Prostate gland (tissue), 2 donors: ENCODE results near the gene SMIM44. TPM values are rescaled to one million over a fixed set of nuclear protein-coding genes. Genes with fewer than 3 reads are reported as not detected.

Experiments
- DNase-seq: peaks from one replicate; pipeline ENCODE4 v3.0.0-alpha.2; 2019; ENCODE audit warnings: low spot score
- H3K27ac ChIP-seq, 2 donors: fragments of 200-600 bp; sonication (generic); 2 replicates each; pipeline ENCODE4 v1.5.1; 2017 to 2019
- H3K27me3 ChIP-seq: fragments of 200-600 bp; sonication (generic); replicated peaks from 2 replicates; pipeline ENCODE4 v1.5.1; 2019; ENCODE audit not compliant: insufficient read depth
- H3K36me3 ChIP-seq, 2 donors: fragments of 200-600 bp; sonication (generic); 1 replicate in 1 of 2; 2 replicates in 1 of 2; pipeline versions ENCODE4 v1.5.1 to v1.8.1; 2017 to 2019
- H3K4me1 ChIP-seq: fragments of 200-600 bp; sonication (generic); replicated peaks from 2 replicates; pipeline ENCODE4 v1.5.1; 2019
- H3K4me3 ChIP-seq, 2 donors: fragments of 200-600 bp; sonication (generic); 2 replicates each; pipeline ENCODE4 v1.5.1; 2017 to 2019
- H3K9me3 ChIP-seq: fragments of 200-600 bp; sonication (generic); 2 replicates; pipeline ENCODE4 v1.5.1; 2017
- POLR2A ChIP-seq: fragments of 450-650 bp; IDR thresholded peaks from one replicate; pipeline ENCODE4 v1.6.1; 2016; ENCODE audit warnings: antibody characterized with exemption, mild to moderate bottlenecking
- POLR2AphosphoS5 ChIP-seq: sonication (generic); formaldehyde crosslinking; IDR thresholded peaks from one replicate; pipeline ENCODE4 v1.6.1; 2017; ENCODE audit warnings: antibody characterized with exemption
- WGBS: methylation state at CpG from one replicate; pipeline ENCODE4 v1.1.5; 2018; 5-methylcytosine and 5-hydroxymethylcytosine counted together
- intact Hi-C: fragments of 100-400 bp; cut with DNase I; formaldehyde crosslinking; loops from one replicate; pipeline ENCODE4 v1.14.2; 2022
- total RNA-seq, 2 donors: library from RNA; depleted of rRNA; stranded (reverse); fragments of >200 nt; gene quantifications; one replicate each; pipeline ENCODE4 v1.1.0, GENCODE V29; 2016
- TF ChIP-seq, protein P1 (sequence below), 4 experiments: fragments of 200-600 bp in 2 of 4; fragments of 450-650 bp in 2 of 4; sonication (generic) in 2 of 4; IDR thresholded peaks; 1 replicate in 3 of 4; 2 replicates in 1 of 4; pipeline ENCODE4 v1.5.1; 2016 to 2019; ENCODE audit warnings: antibody characterized with exemption in 4 of 4, mild to moderate bottlenecking in 2 of 4, moderate library complexity in 2 of 4

SMIM44 gene
- total RNA-seq, 2 donors from 2014 or later = 1.7 TPM; not detected in 1

DNA sequence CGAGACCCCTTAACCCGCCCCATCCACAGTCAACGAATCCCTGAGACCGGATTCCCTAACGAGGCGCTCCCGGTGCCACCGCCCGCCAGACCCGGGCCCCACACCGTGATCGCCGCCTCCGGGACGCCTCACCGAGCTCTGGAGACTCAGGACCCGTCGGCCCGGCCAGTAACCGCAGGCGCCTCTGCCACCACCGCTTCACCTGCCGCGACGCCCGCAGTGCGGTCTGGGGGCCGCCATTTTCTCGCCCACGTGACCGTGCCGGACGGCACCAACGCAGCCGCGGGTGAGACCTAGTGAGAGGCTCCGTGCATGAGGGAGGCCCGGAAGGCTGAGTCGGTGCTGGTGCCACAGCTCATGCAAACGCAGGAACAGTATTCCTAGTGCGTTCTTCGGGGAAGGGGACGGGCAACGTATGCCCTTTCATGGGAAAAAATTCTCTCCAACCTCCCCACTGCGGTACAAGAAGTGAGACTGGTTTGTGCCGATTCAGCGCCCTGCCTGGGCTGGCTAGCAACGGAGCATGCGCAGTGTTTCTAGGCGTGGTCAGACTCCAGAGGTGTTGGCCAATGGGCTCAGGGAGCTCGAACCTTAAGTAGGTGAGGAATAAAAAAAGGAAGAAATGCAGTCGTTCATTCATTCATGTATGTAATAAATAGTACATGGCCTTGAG lies 17.3 kb upstream of the SMIM44 start, which contains the start of gene DOHH:
TSS of gene DOHH (minus strand) at position 246 of the 673 bp plus-strand sequence. CDS start 3,860 bp downstream, outside the sequence.
- under 1% methylated on average over 40 of the region's 52 CpGs for WGBS
- intact Hi-C loops = loop anchor here (10.0 kb wide), 1 partner anchor 74 kb away; the partner anchor contains the start of gene HMG20B
- peaks cover 0 to 4% of the 10 kb centered on the region in 2 donors for H3K36me3 ChIP-seq
- no peaks in the 10 kb centered on the region for H3K9me3 ChIP-seq
- peaks cover 5% of the 10 kb centered on the region for H3K4me1 ChIP-seq
- H3K27ac ChIP-seq = peak within 1 kb of the TSS; percentile 80 to 88
- peak; percentile 47 for TF ChIP-seq POLR2A
- TF ChIP-seq POLR2AphosphoS5 = peak; percentile 96
- TF ChIP-seq, protein P1, sequence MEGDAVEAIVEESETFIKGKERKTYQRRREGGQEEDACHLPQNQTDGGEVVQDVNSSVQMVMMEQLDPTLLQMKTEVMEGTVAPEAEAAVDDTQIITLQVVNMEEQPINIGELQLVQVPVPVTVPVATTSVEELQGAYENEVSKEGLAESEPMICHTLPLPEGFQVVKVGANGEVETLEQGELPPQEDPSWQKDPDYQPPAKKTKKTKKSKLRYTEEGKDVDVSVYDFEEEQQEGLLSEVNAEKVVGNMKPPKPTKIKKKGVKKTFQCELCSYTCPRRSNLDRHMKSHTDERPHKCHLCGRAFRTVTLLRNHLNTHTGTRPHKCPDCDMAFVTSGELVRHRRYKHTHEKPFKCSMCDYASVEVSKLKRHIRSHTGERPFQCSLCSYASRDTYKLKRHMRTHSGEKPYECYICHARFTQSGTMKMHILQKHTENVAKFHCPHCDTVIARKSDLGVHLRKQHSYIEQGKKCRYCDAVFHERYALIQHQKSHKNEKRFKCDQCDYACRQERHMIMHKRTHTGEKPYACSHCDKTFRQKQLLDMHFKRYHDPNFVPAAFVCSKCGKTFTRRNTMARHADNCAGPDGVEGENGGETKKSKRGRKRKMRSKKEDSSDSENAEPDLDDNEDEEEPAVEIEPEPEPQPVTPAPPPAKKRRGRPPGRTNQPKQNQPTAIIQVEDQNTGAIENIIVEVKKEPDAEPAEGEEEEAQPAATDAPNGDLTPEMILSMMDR (IDR thresholded peaks at IDR 0.05) = no peak
- DNase-seq = peak; percentile 92
- H3K27me3 ChIP-seq = no peaks in the 10 kb centered on the region
- H3K4me3 ChIP-seq = peak within 1 kb of the TSS; percentile 73 to 78

DNA sequence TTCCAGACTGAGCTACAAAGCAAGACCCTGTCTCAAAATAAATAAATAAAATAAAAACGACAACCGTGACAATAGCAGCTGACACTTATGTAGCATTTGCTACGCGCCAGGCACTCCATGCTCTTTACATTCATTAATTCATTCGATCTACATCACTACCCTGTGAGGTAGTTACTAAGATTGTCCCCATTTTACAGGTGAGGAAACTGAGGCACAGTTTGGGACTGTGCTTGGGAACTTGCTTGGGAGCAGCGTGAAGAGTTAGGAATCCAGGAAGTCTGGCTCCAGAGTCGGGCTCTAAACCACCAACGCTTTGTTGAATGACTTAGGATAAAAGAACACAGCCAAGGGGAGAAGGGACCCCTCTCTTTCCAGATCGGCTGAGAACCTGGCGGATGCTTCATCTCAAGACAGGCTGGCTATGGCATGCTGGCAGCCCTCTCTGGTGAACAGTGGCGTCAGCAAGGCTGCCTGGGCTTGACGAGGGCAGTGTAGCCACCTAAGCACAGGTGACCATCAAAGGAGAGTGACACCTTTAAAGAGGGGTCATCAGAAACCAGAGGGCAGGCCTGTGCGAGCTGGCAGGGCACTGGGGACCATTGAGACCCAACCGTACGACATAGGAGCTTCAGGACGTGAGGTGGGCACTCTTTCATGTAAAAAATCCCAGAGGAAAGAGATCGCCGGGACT lies 16.6 kb upstream of the SMIM44 start:
- Histone ChIP-seq H3K4me1 (peaks cover 5% of the 10 kb centered on the region), H3K9me3 (no peaks in the 10 kb centered on the region), H3K4me3 (peak overlapping the region; percentile 73 to 78), H3K27me3 (no peaks in the 10 kb centered on the region), H3K36me3 (peaks cover 0 to 4% of the 10 kb centered on the region in 2 donors), H3K27ac (peak overlapping the region; percentile 80 to 88)
- intact Hi-C loops = loop anchor here (10.0 kb wide), 1 partner anchor 75 kb away; the partner anchor contains the start of gene HMG20B
- WGBS = 18% methylated on average over 18 of the region's 18 CpGs
- no peak for DNase-seq
- TF ChIP-seq POLR2A = no peak
- TF ChIP-seq, protein P1 (IDR thresholded peaks at IDR 0.05) = no peak
- no peak for TF ChIP-seq POLR2AphosphoS5

DNA sequence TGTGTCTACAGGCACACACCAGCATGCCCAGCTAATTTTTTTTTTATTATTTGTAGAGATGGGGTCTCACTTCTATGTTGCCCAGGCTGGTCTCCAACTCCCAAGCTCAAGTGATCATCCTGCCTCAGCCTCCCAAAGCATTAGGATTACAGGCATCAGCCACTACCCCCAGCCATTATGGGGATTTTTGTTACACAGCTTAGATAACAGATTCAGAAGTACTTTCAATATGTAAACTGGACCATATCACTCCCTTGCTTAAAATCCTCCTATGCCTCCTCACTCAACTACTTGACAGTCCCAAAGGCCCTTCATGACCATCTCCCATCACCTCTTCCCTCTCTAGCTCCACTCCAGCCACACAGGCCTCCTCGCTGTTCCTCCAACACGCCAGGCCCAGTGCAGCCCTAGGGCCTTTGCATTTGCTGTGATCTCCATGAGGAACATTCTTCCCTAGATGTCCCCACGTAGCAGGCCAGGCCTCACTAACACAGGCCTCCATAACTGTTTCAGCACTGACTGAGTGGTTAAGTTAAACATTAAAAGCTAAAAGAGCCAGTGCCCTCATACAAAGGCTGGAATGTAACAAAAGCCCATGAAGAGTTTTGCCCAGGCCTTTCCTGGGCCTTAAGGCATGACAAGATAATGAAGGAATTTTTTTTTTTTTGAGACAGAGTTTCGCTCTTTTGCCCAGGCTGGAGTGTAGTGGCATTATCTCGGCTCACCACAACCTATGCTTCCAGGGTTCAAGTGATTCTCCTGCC lies 14.7 kb upstream of the SMIM44 start:
- Histone ChIP-seq H3K27me3 (no peaks in the 10 kb centered on the region), H3K27ac (no peak overlapping the region), H3K4me3 (no peak overlapping the region), H3K4me1 (peaks cover 5% of the 10 kb centered on the region), H3K9me3 (no peaks in the 10 kb centered on the region), H3K36me3 (peaks cover 0 to 4% of the 10 kb centered on the region in 2 donors)
- 95% methylated on average over 5 of the region's 5 CpGs for WGBS
- intact Hi-C loops = no loop called here
- no peak for DNase-seq
- TF ChIP-seq POLR2A = no peak
- TF ChIP-seq POLR2AphosphoS5 = no peak
- TF ChIP-seq, protein P1 (IDR thresholded peaks at IDR 0.05) = no peak

DNA sequence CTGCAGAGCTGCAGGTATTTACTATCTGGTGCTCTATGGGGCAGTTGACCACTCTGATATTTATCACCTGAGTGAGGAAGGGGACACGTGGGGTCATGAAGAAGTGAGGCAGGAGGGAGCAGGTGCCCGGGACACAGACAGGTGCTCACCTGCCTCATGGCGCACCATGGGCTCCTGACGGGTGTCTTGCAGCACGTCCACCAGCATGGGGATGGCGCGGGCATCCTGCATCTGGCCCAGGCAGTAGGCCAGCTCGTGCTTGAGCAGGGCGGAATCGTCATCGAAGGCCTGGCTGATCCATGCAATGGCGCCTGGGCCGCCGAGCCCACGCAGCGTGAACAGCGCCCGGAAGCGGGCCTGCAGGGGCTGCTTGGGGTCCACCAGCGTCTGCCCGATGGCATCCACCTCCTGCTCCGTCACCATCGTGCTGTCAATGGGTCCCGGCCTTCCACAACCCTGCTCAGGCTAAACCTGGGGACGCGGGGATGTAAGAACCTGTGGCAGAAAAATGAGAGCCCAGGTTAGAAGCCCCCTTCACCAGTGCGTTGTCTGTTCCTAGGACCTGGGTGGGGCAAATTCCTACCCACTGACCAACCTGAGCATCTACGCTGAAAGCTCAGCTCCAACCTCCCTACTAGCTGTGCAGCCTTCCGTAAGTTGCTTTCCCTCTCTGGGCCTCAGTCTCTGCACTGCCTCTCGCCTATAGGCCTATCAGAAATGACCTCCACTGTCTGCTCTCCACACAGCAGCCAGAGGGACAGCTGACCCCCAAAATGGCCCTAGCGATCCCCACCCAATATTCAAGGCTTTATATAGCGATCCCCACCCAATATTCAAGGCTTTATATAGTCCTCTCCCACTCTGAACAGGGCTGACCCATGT lies 13.4 kb upstream of the SMIM44 start:
- Histone ChIP-seq H3K36me3 (peaks cover 2 to 4% of the 10 kb centered on the region in 2 donors), H3K27me3 (no peaks in the 10 kb centered on the region), H3K9me3 (no peaks in the 10 kb centered on the region), H3K27ac (no peak overlapping the region), H3K4me1 (peaks cover 5% of the 10 kb centered on the region), H3K4me3 (no peak overlapping the region)
- intact Hi-C loops = no loop called here
- TF ChIP-seq POLR2AphosphoS5 (no peak), POLR2A (no peak)
- TF ChIP-seq, protein P1 (IDR thresholded peaks at IDR 0.05) = no peak
- no peak for DNase-seq
- WGBS = 95% methylated on average over 32 of the region's 32 CpGs
